GM20000 (cell line): ENCODE data around the gene ASTN2.

Experiments
- DNase-seq: peaks from one replicate; pipeline ENCODE4 v3.0.0; 2012; ENCODE audit warnings: low spot score
- TF ChIP-seq, protein P1 (sequence below): IDR thresholded peaks from 2 replicates; pipeline ENCODE4 v1.5.1; 2012; ENCODE audit warnings: mild to moderate bottlenecking, control low read depth; ENCODE audit errors: extremely low read depth, missing control alignments

The ASTN2 gene

DNA sequence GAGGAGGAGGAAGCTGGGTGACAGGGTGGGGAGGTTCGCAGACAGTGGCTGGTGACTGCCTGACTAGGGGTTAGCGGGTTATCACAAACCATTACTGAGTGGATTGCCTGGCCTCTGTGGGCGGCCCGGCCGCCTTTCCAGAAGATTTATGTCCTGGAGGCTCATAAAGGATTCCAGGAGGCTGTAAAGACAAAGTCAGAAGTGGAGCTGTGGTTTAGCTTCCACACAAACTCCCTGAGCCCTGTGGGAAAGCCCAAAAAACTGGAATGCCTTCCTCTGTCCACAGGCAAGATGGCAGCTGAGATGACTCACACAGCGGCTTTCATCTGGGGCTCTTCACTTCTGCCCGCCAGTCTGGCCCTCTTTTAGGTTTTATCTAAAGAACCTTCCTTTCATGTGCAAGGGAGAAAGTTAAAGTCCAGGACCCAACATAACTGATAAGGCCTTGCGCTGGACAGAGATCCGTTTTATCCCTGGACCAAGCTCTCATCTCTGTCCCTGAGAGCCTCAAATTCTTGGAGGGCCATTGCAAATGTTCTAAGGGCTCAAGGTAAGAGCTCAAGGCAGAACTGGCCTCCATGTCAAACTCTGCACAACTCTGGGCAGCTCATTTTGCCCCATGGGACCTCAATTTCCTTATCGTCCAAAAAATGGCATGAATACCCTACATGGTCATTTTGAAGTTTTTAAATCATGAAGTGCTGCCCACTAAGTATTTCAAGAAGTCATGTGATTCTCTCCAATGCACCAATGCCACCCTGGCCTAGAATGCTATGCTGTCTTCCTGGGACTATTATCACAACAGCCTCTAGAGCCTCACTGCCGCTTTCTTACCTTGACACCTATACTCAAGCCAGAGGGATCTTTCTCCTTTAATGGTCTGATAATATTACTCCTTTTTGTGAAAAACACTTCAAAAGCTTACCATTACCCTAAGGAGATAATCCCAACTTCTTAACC is 977.2 kb downstream of the ASTN2 start:
- TF ChIP-seq, protein P1, sequence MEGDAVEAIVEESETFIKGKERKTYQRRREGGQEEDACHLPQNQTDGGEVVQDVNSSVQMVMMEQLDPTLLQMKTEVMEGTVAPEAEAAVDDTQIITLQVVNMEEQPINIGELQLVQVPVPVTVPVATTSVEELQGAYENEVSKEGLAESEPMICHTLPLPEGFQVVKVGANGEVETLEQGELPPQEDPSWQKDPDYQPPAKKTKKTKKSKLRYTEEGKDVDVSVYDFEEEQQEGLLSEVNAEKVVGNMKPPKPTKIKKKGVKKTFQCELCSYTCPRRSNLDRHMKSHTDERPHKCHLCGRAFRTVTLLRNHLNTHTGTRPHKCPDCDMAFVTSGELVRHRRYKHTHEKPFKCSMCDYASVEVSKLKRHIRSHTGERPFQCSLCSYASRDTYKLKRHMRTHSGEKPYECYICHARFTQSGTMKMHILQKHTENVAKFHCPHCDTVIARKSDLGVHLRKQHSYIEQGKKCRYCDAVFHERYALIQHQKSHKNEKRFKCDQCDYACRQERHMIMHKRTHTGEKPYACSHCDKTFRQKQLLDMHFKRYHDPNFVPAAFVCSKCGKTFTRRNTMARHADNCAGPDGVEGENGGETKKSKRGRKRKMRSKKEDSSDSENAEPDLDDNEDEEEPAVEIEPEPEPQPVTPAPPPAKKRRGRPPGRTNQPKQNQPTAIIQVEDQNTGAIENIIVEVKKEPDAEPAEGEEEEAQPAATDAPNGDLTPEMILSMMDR, result no peak
- no peak for DNase-seq

DNA sequence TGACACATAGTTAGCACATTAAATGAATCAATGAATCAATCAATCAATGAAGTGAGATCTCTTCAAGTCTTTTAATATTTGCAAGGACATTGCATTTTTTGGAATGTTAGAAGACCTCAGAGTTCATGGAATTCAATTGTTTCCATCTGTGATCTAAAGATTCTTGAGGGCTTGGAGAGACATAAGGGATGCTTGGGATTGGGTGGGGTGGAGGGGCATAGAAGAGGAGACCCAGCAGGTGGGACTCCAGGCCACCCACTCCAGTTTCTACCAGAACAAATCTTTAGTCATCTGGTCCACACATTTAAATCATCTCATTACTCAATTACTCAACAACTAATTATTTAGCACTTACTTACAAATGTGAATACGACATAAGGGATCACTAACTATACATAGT is 978.7 kb downstream of the ASTN2 start:
- DNase-seq, result no peak
- TF ChIP-seq, protein P1, result no peak

DNA sequence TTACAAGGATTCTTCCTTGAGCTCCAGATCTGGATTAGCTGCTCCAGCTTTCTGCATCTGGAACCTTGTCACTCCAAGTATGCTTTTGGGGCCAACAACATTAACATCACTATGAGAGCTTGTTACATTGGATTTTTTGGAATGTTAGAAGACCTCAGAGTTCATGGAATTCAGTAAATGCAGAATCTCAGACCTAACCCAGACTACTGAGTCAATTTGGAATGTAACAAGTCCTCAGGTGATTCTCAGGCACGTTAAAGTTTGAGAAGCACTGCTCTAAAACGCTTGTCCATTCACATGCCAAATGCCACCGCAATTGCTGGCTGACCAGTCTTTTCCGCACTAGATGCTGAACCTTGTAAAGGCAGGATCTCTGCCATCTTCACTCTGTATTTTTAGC is 979.2 kb downstream of the ASTN2 start:
- TF ChIP-seq, protein P1, result no peak
- no peak for DNase-seq

DNA sequence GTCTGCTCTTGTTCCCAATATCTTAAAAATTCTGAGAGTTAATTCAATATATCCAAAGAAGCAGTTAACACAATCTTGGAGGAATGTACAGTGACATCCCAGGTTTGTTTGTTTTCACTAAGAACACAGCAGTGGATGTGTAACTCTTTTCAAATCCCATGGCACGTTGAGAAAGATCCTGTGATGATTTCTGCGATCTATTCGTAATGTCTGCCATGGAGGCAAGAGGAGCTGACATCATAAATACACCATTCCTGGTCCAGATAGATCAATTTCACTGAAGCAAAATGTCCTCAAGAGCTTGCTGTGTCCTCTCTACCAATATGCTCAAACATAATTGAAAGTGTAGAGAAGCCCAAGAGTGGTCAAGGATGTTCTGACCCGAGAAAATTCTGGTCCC is 980.5 kb downstream of the ASTN2 start:
- TF ChIP-seq, protein P1, result no peak
- DNase-seq, result no peak

DNA sequence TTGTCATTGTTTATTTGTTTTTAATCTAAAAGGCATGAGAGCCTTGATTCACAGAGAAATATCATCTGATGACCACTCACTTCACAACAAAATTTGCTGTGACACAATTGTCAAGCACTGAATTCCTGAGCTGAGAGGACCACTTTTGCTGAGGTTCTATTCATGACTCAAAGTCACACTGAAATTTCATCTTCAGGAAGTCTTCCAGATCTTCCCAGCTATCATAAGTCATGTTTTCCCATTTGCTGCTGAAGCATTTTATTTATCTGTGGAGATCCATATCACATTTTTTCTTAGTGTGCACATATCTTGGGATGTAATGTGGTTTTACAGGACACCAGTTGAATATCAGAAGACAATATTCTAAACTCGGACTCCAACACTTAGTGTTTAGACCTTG is 982.8 kb downstream of the ASTN2 start:
- DNase-seq, result no peak
- TF ChIP-seq, protein P1, result no peak

DNA sequence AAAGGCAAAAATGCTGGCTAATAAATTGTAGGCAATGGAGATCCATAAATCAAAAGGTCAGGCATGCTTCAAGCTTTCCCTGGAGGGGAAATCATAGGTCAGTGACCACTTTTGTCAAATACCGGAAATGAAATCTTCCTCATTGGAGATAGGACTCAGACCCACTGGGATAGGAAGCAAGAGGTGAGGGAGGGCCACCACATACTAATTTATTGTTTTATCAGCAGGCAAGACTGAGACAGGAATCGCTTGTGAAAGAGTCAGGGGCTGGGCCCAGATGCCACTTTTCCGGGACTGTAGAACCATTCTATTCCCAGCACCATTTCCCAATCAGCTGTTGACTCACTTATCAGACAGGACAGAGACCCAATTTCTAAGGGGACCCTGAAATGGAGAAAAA is 984.0 kb downstream of the ASTN2 start:
- no peak for DNase-seq
- TF ChIP-seq, protein P1, result no peak

DNA sequence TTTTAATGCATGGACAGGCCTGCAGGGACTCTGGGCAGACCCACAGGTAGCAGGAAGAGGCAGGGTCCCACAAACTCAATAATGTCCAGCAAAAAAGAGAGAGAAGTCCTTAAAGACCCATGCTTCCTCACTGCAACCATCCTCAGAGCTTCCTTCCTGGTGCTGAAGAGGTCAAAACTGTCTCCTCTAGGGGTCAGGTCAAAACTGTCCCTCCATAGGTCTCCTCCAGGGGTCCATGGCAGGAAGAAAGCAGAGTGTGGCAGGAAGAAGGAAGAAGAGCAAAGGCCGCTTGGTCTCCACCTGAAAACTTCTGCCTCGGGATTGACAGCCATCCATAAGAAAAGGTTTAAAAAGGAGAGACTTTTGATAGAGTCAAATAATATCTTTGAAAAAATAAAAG is 989.6 kb downstream of the ASTN2 start:
- DNase-seq, result no peak
- TF ChIP-seq, protein P1, result no peak
